Measurements from ENCODE around the gene LNX1.

Gene LNX1

DNA sequence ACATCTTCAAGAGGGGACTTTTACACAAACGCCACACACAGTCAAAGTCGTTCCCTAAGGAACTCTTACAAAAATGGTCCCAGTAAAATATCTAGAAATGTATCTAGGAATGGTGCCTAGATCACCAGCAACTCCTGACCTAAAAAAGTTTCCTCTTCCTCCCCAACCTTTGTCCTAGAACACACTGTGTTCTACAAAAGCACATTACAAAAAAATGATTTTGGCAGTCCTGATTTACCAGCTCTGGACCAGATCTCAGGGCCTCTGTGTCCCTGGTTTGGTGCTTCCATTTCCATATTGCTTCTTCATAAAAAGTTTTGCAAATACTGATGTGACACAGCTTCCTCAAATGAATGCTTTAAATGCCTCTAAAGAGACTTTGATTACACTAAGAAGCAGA lies 55.0 kb downstream of the LNX1 start:
- DNase-seq (ENCODE audit: low read depth in 2 of 2): no peak

DNA sequence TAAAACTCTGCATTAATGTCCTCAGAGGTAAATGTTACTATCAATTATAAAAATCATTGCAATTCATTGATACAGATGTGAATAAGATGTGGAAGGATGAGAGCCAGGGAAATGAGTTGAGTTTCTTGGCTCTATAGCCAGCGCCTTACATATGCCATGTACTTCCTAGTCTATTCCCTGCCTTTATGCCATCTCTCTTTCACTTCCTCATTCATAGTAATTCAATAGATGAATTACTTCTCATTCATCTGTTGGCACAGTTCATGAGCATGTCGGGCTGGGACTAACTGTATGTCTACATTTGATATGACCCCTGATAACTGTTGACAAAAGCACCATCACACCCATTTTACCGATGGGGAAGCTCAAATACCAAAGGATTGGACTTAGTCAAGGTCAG lies 55.7 kb downstream of the LNX1 start:
- no peak for DNase-seq (ENCODE audit: low read depth in 2 of 2)

DNA sequence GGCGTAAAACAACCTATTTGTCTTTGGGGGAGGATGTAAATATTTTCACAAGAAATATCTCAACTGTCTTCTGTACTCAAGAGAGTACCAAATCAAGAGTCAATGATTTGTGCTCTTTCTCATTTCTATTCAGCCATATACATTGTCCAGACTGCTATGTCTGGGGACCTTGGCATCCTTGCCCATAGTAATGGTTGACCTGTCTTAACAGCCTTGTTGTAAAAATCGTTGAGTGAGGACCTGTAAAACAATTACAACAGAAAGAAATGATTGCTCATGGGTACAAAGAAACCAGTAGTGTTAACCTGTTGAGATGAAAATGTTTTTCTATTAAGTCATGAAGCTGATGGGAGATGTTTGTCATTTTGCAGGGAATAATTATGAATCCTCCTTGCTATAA lies 56.6 kb downstream of the LNX1 start:
- no peak for DNase-seq (ENCODE audit: low read depth in 2 of 2)

DNA sequence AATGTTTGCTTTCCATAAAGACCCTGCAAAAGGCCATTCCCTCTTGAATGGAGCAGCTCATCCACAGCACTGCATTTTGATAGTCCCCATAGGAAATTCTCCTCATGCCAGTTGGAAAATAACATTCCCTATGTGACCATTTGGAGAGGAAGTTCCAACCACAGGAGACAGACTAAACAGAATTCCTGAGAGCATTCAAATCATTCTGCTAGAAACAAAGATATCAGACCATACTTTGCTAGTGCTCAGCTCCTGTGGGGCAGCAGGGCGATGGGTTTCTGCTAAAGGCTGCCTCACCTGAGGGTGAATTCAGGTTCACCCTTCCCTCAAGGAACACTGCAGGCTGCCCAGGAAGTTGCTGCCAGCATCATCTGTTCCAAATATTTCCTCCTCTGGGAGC lies 58.8 kb downstream of the LNX1 start:
- no peak for DNase-seq (ENCODE audit: low read depth in 2 of 2)

DNA sequence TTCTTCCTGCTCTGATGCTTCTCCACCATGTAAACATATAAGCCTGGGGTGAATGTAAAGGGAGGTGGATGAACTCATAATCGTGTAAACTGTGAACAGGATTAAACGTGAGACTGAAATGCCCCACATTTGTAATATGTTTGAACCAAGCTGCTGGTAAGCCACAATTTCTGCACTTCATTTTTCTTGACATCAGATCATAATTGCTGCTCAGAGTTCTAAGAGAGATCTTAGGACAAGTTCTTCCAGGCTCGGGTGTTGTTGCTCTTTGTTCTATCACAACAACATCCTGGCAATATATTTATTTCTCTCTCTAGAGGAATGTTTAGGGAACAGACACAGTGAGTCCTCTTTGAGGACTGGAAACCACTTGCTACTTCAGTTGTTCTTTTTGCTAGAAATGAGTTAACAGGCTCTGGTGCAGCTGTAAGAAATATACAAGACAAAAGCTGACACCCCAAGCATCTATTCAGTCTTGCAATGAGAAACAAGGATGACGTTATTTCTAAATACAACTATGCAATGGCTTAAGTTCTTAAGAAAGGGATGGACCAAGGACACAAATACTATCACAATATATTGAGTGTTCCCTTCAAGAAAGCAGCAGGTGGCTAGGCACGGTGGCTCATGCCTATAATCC lies 59.6 kb downstream of the LNX1 start:
- DNase-seq (ENCODE audit: low read depth in 2 of 2): no peak

DNA sequence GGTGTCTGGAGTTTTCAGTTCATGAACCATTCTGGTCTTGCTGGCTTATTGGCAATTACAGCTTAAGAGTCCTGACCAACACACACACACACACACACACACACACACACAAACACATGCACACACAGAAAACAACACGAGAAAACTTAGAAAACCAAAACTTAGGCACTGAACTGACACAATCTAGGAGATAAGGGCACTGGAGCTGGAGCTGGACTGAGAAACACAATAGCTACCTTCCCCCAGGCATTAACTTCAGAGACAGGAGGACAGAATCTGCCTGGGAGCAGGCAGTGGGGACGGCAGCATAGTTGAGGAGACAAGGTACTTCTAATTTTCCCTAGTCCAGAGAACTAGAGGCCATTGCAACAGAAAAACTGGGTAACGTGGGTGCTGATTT lies 62.3 kb downstream of the LNX1 start:
- DNase-seq (ENCODE audit: low read depth in 2 of 2): no peak

DNA sequence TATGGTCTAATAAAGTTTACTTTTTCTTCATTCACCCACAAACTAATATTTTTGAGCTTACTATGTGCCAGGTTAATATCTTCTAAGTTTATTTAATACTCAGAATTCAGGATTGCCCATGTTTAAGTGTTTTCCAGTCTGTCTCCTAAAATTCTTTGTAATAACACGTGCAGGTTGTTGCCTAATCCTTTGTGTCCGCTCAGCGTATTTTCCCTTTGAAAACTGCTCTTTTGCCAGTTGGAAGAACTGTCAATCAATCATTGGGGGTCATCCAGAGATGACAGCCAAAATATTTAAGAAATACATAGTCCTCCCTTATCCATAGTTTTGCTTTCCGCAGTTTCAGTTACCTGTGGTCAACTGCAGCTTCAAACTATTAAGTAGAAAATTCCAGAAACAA lies 63.4 kb downstream of the LNX1 start:
- no peak for DNase-seq (ENCODE audit: low read depth in 2 of 2)

DNA sequence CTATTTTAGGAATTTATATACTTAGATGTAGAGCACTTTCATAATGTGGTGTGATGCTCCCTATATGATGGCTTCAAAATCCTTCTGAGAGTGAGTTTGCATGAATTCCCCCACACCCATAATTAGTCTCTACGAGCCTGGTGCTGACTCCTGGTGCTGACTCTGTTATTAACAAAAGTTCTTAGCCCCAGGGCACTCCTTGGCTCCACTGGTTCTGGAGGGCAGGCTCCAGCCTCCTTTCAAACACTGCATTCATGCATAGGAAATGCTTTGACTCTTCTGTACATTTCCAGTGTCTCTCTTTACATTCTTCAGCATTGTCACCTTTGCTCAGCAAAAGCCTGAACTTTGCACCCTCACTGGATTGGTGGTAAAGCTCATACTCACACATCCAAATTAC lies 64.0 kb downstream of the LNX1 start:
- DNase-seq (ENCODE audit: low read depth in 2 of 2): no peak

DNA sequence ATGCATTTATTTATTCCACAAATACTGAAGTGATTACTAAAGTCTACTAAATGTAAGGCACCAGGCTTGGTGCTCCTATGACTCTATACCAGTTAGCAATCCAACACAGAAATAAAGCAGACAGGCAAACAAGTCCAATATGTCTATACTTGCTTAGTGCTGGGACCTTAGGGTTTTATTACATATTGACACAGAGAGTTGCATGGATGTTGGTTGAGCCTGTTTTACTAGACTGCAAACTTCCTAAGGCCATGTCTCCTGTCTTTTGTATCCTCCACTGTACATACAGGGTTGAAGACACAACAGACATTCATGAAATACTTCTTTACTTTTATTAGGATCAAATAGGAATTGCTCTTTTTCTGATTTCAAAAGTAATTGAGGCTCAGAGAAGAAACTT lies 69.0 kb downstream of the LNX1 start:
- no peak for DNase-seq (ENCODE audit: low read depth in 2 of 2)

DNA sequence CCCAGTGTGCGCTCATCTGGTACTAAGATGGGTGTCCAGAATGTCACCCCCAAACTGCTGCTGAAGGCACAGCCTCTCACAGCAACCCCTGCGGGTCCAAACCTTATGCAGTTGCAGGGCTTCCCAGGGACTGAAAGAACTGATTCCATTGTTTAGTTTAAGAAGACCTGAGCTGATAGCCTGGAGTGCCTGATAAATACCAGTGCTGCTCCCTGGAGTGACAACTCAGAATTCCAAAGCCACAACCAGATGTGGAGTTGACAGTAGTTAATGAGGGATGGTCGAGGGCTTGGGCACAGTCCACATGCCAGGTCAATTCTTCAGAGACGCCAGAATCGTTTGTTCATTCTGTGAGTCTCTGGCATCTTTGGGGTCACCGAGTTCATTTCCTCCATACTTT lies 71.2 kb downstream of the LNX1 start:
- no peak for DNase-seq (ENCODE audit: low read depth in 2 of 2)

DNA sequence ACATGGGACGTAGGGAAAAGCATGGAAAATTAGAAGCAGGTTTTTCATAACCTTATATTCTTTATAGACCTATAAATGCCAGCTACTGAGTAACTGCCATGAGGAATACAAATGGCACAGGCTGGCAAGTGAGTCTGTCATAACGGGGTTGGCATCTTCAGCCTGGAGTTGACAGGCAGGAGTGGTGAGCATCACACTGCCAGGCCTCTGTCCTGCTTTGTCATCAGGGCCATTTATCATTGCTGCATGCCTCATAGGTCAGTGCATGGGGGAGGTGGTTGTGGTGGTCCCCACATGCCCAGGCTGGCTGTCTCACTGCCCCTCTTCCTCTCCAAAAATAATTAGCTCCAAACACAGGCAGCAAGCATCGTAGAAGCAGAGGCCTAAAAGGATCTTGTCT lies 72.5 kb downstream of the LNX1 start:
- no peak for DNase-seq (ENCODE audit: low read depth in 2 of 2)

DNA sequence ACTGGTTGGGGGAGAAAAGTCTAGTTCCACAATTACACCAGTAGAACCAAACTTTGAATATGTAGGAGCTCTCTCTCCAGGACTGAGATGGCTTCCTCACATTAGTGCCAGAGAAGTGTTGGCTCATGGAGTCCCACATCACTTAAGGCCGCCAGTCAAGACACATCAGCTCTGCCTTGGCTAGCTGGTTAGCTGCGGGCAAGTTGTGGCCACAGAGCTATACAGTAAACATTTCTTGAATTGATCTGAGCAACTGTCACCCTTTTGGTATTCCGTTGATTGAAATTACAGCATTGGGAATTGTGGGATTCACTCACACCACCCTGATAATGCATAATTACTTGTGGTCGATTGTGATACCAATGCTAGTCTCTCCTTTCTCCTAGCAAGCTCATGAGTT lies 76.2 kb downstream of the LNX1 start:
- DNase-seq (ENCODE audit: low read depth in 2 of 2): no peak

DNA sequence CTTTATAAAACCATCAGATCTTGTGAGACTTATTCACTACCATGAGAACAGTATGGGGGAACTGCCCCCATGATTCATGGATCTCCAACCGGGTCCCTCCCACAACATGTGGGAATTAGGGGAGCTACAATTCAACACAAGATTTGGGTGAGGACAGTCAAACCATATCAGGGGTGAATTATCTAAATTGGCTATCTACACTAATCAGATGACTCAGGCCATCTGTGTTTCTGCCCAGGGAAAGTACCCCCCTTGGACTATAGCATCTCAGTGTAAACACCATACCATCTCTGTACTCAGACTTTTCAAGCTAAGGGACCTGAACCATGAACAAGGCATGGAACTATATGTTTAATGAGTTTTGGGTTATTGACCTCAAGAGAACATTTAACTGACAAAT lies 76.8 kb downstream of the LNX1 start:
- DNase-seq (ENCODE audit: low read depth in 2 of 2): no peak

DNA sequence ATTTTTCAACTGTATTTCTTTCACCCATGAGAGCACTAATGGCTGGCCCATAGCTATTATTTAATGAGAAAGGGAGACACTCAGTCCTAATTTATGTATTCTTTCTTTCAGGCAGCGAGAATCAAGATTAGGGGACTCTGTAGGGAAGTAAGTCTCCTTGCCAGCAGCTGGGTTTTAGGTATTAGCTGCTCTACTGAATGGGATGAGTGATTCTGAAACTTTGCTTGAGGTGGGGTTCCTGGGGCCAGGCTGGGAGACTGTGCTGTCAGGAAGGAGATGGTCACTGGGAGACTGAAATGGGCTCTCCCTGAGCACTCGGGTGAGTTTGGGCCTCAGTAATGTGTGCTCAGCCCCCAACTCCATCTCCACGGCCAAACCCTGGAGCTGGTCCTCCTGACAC lies 78.7 kb downstream of the LNX1 start:
- no peak for DNase-seq (ENCODE audit: low read depth in 2 of 2)

DNA sequence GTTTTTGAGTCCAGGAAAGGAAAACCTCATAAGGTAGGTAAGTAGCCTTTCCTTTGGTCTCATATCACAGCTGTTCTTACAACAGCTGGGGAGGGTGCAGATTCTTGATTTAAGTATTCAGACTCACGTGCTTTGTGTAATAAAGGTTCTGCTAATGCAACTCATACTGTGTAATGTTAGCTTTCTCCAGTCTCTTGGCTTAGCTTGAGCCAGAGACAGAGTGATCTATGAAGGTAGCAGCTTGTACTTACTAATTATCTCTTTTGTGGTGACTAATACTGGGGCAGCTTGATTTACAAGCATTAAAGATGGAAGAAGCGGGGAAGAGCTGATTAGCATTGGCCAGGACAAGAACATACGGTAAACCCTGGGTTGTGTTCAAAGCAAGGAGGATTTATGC lies 80.3 kb downstream of the LNX1 start:
- DNase-seq (ENCODE audit: low read depth in 2 of 2): no peak

DNA sequence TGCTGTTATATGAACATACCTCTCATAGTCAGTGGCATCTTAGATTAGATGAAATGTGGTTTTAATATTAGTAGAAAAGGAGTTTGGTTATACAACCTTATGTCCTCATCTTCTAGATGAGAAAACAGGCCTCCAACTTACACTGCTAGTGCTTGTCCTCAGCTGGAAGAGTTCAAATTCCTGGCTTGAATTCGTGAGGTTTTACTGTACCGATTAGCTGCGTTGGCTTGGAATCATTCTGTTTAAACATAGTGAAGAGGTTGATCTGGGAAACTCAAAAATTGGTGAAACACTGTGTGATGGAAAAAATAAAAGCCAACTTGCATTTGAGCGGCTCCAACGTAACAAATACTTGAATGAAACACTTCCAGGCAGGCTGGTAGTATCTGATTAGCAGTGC lies 81.0 kb downstream of the LNX1 start:
- DNase-seq (ENCODE audit: low read depth in 2 of 2): no peak

DNA sequence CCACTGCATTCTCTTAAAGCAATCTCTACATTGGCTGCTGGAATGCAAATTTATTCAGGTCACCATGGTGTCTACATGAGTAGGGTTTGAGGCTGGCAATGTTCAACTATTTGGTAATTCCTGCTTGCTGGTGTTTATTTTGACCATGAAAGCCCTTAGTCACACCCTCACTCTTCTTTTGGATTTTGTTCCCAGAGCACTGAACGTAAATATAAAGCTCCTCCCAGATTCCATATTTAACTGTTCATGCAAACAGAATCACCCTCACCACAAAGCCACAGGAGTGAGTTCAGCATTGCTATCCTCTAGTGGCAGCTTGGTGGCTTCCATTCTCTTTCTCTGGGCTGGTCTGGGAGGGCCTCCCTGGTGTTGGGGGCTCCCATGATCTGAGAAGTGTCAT lies 82.8 kb downstream of the LNX1 start:
- no peak for DNase-seq (ENCODE audit: low read depth in 2 of 2)

DNA sequence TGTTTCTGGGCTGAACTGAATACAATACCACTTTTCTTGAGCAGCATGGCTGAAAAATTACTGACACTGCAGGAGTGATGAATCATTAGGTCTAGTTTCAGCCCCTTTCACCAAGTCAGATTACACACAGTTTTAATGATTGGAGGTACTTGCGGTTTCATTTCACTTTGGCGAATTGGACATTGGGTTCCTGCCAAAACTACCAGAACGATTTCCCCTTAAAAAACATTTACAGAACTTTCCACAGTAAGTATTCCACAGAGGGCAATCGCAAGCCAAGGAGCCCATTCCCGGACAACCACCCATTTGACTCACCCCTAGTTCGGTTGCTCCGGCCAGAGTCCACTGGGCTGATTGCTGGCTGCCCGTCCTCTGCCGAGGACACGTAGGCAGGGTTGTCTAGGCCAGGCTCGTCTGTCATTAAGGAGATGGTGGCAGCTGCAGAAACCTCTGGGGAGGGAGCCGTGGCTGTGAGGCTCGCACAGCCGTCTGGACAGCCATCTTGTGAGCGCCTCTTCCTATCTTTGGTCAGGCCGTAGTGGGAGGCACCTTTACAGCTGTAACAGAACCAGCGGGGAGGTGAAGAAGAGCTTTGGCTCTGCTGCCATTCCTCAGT lies 83.5 kb downstream of the LNX1 start:
- no peak for DNase-seq (ENCODE audit: low read depth in 2 of 2)

DNA sequence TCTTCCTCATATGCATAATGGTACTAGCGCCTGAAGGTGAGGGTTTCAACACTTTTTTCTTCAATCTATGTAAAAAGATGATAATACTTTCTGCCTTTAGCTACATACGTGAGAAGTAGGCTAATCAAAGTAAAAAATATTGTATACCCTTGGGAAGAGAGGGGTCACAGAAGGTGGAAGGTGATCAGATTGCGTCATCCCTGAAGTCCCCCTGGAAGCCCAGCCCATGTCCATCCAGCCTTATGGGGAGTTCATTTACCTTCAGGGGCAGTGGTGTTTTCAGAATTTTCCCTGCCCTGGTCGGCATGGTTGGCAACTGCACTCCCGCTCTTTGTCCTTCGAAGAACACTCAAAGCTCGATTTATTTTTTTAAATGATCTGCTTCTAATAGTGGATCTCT lies 84.2 kb downstream of the LNX1 start:
- DNase-seq (ENCODE audit: low read depth in 2 of 2): no peak

DNA sequence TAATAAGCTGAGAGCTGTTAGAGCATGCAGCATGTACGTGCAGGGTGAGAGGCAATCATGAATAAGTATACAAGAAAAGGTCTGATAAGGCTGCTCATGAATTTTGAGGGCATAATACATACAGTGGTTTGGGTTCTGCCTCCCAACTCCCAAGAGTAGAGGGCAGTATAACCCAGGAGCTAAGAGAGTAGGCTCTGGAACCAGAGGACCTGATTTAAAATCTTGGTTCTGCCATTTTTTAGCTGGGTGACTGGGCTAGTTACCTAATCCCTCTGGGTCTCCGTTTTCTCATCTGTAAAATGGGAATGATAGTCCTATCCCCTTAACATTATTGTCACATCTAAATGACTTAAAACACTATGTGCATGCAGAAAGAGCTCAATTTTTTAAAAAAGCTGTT lies 85.3 kb downstream of the LNX1 start:
- DNase-seq (ENCODE audit: low read depth in 2 of 2): no peak

DNA sequence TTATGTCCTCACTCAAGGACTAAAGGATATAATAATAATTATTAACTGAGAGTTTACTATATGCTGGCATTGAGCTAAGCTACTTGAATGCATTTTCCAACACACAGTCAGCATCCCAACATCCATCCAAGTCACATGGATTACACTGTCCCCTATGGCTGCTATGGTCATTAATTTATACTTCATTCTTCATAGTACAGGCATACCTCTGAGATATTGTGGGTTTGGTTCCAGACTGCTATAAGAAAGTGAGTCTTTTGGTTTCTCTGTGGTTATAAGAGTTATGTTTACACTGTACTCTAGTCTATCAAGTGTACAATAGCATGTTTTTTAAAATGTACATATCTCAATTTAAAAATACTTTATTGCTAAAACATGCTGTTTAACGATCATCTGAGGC lies 89.2 kb downstream of the LNX1 start:
- DNase-seq (ENCODE audit: low read depth in 2 of 2): no peak

DNA sequence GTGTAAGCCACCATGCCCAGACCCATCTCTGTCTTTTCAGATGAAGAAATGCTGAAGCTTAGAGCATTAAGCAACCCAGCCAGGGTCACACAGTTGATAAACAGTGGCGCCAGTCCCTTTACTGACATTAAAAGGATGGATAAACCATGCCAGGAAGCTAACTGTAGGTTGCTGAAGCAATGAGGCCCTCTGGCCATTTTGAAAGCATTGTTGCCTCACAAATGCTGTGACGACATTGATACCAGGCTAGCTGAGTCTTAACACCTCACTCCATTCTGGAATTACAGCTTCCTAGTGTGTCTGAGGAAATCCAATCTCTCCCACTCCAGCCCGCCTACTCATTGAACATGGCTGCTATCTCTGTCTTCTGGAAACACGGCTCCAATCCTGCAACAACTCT lies 89.7 kb downstream of the LNX1 start:
- no peak for DNase-seq (ENCODE audit: low read depth in 2 of 2)

DNA sequence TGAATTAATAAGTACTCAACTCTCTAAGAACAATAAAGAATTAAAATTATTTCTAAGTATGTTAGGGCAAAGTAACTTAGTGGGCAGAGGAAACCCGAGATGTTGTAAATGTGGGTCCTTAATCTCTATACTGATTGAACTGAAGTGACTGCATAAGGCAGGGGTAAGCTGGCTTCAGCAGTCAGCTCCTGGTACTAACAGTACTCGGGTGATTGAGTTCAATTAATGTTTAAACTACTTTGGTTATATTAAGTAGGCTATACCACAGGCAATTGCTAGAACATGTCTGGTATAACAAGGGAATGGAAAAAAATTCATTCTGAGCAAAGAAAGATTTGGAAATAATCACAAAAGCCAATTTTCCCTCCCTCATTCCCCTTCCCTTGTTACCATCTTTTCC lies 90.7 kb downstream of the LNX1 start:
- no peak for DNase-seq (ENCODE audit: low read depth in 2 of 2)

DNA sequence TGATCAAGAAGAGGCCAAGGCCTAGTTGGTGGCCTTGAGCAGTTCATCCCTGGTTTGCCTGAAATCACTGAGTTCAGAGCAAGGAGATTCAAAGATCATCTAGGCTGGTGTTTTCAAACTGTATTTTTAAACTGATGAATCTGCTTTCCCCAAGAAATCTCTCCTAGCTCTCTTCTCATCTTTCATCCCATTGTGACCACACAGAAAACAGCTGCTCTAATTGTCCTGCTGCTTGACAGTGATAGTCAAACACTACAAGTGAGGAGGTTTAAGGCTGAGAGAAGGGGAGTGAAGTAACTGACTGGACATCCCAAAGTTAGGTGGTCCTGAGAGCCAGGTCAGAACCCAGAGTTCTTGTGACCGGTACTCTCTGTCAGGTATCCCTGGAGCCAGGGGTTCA lies 91.5 kb downstream of the LNX1 start:
- no peak for DNase-seq (ENCODE audit: low read depth in 2 of 2)
